ENCODE measurements around the gene GET4. TPM values are rescaled to one million over a fixed set of nuclear protein-coding genes. Genes with fewer than 3 reads are reported as not detected.

The GET4 gene
- polyA plus RNA-seq, 1 experiment, result 21.7 TPM

GRCh38 chr7:909358-910329 lies 33.3 kb downstream of the GET4 start:
- POLR2A ChIA-PET, result interaction anchor here (0.6 kb wide), 1 partner anchor 65 kb away, joined by 4 read pairs; no protein-coding TSS in a partner anchor
- CTCF ChIA-PET, result interaction anchor here (0.8 to 3.0 kb wide), 10 partner anchors 9 to 274 kb away, joined by 3 to 23 read pairs (median 4); no protein-coding TSS in a partner anchor
- Histone ChIP-seq H3K36me3 (ENCODE audit: control insufficient read depth, insufficient read depth, low read length) (no peaks in the 10 kb centered on the region), H3K4me3 (ENCODE audit: low read depth, low read length) (peak overlapping the region; percentile 21), H3K27me3 (ENCODE audit: control insufficient read depth, insufficient read depth, low read length) (no peaks in the 10 kb centered on the region)
- no peak for DNase-seq (ENCODE audit: low read depth)
- TF ChIP-seq, protein P1, sequence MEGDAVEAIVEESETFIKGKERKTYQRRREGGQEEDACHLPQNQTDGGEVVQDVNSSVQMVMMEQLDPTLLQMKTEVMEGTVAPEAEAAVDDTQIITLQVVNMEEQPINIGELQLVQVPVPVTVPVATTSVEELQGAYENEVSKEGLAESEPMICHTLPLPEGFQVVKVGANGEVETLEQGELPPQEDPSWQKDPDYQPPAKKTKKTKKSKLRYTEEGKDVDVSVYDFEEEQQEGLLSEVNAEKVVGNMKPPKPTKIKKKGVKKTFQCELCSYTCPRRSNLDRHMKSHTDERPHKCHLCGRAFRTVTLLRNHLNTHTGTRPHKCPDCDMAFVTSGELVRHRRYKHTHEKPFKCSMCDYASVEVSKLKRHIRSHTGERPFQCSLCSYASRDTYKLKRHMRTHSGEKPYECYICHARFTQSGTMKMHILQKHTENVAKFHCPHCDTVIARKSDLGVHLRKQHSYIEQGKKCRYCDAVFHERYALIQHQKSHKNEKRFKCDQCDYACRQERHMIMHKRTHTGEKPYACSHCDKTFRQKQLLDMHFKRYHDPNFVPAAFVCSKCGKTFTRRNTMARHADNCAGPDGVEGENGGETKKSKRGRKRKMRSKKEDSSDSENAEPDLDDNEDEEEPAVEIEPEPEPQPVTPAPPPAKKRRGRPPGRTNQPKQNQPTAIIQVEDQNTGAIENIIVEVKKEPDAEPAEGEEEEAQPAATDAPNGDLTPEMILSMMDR (IDR thresholded peaks at IDR 0.05; ENCODE audit: insufficient read depth, low read depth, low read length), result no peak

DNA sequence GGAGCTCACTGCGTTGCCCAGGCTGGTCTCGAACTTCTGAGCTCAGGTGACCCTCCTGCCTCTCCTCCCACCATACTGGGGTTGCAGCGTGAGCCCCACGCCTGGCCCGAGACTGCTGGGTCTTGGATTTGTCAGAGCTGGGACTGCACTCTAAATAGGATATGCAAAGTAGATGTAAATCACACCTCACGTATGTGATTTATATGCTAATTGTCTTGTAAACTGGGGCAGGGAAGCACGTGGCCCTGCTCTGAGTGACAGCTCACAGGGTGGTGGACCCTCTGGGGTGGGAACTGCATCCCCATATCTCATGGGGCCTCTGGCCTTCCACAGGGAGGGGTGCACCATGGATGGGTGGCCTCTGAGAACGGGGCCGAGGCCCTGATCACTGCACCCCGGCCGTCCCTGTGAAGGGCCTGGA lies 34.1 kb downstream of the GET4 start:
- no peaks in the 10 kb centered on the region for H3K36me3 ChIP-seq (ENCODE audit: control insufficient read depth, insufficient read depth, low read length)
- no peaks in the 10 kb centered on the region for H3K27me3 ChIP-seq (ENCODE audit: control insufficient read depth, insufficient read depth, low read length)
- TF ChIP-seq, protein P1 (IDR thresholded peaks at IDR 0.05; ENCODE audit: insufficient read depth, low read depth, low read length), result no peak
- POLR2A ChIA-PET, result no interaction called here
- no peak overlapping the region for H3K4me3 ChIP-seq (ENCODE audit: low read depth, low read length)
- no peak for DNase-seq (ENCODE audit: low read depth)
- CTCF ChIA-PET, result interaction anchor here (1.0 to 3.0 kb wide), 6 partner anchors 13 to 273 kb away, joined by 3 to 23 read pairs (median 4); no protein-coding TSS in a partner anchor

DNA sequence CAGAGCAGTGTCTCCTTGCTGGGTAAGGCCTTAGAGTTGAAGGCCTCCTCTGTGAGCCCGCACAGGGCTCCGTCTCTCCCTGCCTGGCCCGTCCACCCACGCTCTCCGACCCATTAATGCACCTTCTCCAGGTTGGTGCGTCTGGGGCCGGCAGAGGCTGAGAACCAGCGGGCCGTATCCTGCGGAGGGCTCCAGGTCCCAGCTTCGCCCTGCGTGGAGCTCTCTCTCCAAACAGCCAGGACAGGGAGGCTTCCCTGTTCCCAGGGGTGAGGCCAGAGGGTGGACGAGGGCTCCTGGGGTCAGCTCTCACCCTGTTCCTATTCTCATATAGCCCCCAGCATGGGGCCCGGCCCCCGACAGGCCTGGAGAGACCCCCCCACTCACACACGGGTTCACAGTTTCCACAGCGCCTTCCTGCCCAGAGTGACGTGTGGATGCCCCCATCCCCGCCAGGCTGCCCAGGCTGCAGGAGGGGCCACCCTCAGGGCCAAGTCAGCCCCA lies 34.6 kb downstream of the GET4 start:
- H3K36me3 ChIP-seq (ENCODE audit: control insufficient read depth, insufficient read depth, low read length), result no peaks in the 10 kb centered on the region
- H3K27me3 ChIP-seq (ENCODE audit: control insufficient read depth, insufficient read depth, low read length), result no peaks in the 10 kb centered on the region
- CTCF ChIA-PET, result interaction anchor here (0.6 to 3.0 kb wide), 6 partner anchors 12 to 272 kb away, joined by 3 to 23 read pairs (median 4); no protein-coding TSS in a partner anchor
- no peak overlapping the region for H3K4me3 ChIP-seq (ENCODE audit: low read depth, low read length)
- TF ChIP-seq, protein P1 (IDR thresholded peaks at IDR 0.05; ENCODE audit: insufficient read depth, low read depth, low read length), result no peak
- DNase-seq (ENCODE audit: low read depth), result no peak
- POLR2A ChIA-PET, result no interaction called here

DNA sequence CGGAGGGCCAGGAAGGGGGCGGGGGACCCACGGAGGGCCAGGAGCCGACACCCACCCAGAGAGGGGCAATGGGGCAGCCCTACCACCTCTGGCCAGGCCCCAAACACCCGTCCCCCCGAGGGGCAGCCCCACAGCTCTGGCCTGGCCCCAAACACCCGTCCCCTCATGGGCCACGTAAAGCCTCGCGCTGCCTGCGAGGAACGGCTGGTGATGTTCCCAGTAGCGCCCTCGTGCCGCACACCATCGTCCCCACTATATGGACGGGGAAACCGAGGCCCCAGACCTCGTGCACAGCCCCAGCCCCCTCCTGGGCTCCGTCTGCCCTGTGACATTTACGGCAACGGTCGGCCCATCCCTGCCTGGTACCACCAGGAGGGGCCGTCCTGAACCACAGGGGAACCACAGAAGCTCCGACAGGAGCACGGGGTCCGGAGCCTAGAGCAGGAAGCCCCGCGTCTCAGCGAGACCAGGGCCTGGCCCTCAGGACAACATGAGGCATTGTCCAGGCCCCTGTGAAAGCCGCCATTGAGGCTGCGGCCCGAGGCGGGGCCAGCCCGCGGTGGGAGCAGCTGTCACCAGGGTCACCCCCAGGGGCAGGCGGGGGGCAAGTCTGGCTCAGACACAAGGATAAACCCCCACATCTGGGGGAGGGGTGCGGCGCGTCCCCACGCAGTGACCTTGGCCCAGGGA lies 35.6 kb downstream of the GET4 start:
- Histone ChIP-seq H3K4me3 (ENCODE audit: low read depth, low read length) (no peak overlapping the region), H3K27me3 (ENCODE audit: control insufficient read depth, insufficient read depth, low read length) (no peaks in the 10 kb centered on the region), H3K36me3 (ENCODE audit: control insufficient read depth, insufficient read depth, low read length) (no peaks in the 10 kb centered on the region)
- TF ChIP-seq, protein P1 (IDR thresholded peaks at IDR 0.05; ENCODE audit: insufficient read depth, low read depth, low read length), result no peak
- POLR2A ChIA-PET, result no interaction called here
- DNase-seq (ENCODE audit: low read depth), result no peak
- CTCF ChIA-PET, result no interaction called here

Data from BJ (cell line).